ENCODE results near the gene KCNN1. TPM values are rescaled to one million over a fixed set of nuclear protein-coding genes. Genes with fewer than 3 reads are reported as not detected.

KCNN1 gene
- total RNA-seq, 1 donor from 2014 or later = 1.8 TPM

GRCh38 chr19:18014197-18014596, 47.3 kb downstream of the KCNN1 start:
- Histone ChIP-seq H3K79me2 (ENCODE audit: low read depth) (no peaks in the 10 kb centered on the region), H2AFZ (replicated peaks) (no peak overlapping the region), H4K20me1 (ENCODE audit: low read depth) (no peaks in the 10 kb centered on the region), H3K9ac (no peak overlapping the region), H3K4me1 (peaks cover 12% of the 10 kb centered on the region), H3K27ac (no peak overlapping the region), H3K27me3 (no peaks in the 10 kb centered on the region), H3K4me2 (no peak overlapping the region), H3F3A (ENCODE audit: low read depth) (peaks cover 14% of the 10 kb centered on the region), H3K9me3 (ENCODE audit: low read depth) (no peaks in the 10 kb centered on the region), H3K36me3 (no peaks in the 10 kb centered on the region), H3K4me3 (no peak overlapping the region)
- no peaks in the 10 kb centered on the region for H3K36me3 Mint-ChIP-seq
- peaks cover 34% of the 10 kb centered on the region for H3K4me1 Mint-ChIP-seq
- peak overlapping the region; percentile 57 for H3K27ac Mint-ChIP-seq
- TF ChIP-seq EZH2 (IDR thresholded peaks at IDR 0.05) (no peak), EZH2phosphoT487 (IDR thresholded peaks at IDR 0.05) (no peak), CTCF (IDR thresholded peaks at IDR 0.05) (no peak)
- H3K4me3 Mint-ChIP-seq = peak overlapping the region; percentile 42
- H3K27me3 Mint-ChIP-seq (ENCODE audit: insufficient read depth, low read depth) = peaks cover 14% of the 10 kb centered on the region
- no peak for DNase-seq (ENCODE audit: low spot score)
- no peaks in the 10 kb centered on the region for H3K9me3 Mint-ChIP-seq

- no peaks in the 10 kb centered on the region for H3K79me2 ChIP-seq (ENCODE audit: low read depth)
- H3F3A ChIP-seq (ENCODE audit: low read depth) = peaks cover 14% of the 10 kb centered on the region
- DNase-seq (ENCODE audit: low spot score) = no peak
- Mint-ChIP-seq H3K27me3 (ENCODE audit: insufficient read depth, low read depth) (peaks cover 14% of the 10 kb centered on the region), H3K4me3 (no peak overlapping the region), H3K4me1 (peaks cover 34% of the 10 kb centered on the region), H3K36me3 (no peaks in the 10 kb centered on the region), H3K9me3 (no peaks in the 10 kb centered on the region), H3K27ac (no peak overlapping the region)
- peaks cover 12% of the 10 kb centered on the region for H3K4me1 ChIP-seq
- H3K36me3 ChIP-seq = no peaks in the 10 kb centered on the region
- H3K27me3 ChIP-seq = no peaks in the 10 kb centered on the region
- no peak for TF ChIP-seq EZH2 (IDR thresholded peaks at IDR 0.05)
- TF ChIP-seq CTCF (IDR thresholded peaks at IDR 0.05) = no peak
- TF ChIP-seq EZH2phosphoT487 (IDR thresholded peaks at IDR 0.05) = no peak
- no peak overlapping the region for H2AFZ ChIP-seq (replicated peaks)
- no peak overlapping the region for H3K9ac ChIP-seq
- no peak overlapping the region for H3K4me3 ChIP-seq
- no peaks in the 10 kb centered on the region for H4K20me1 ChIP-seq (ENCODE audit: low read depth)
- H3K27ac ChIP-seq = no peak overlapping the region
- no peak overlapping the region for H3K4me2 ChIP-seq
- no peaks in the 10 kb centered on the region for H3K9me3 ChIP-seq (ENCODE audit: low read depth)
Measured at GRCh38 chr19:18016209-18016910, 49.5 kb downstream of the KCNN1 start.

GRCh38 chr19:18017275-18018083, 50.6 kb downstream of the KCNN1 start:
- Mint-ChIP-seq H3K27ac (peak overlapping the region; percentile 33), H3K9me3 (no peaks in the 10 kb centered on the region), H3K4me1 (peaks cover 39% of the 10 kb centered on the region), H3K4me3 (peak overlapping the region; percentile 48), H3K36me3 (no peaks in the 10 kb centered on the region), H3K27me3 (ENCODE audit: insufficient read depth, low read depth) (peaks cover 14% of the 10 kb centered on the region)
- Histone ChIP-seq H4K20me1 (ENCODE audit: low read depth) (no peaks in the 10 kb centered on the region), H3F3A (ENCODE audit: low read depth) (peaks cover 14% of the 10 kb centered on the region), H3K4me3 (no peak overlapping the region), H3K4me1 (peaks cover 12% of the 10 kb centered on the region), H2AFZ (replicated peaks) (no peak overlapping the region), H3K79me2 (ENCODE audit: low read depth) (no peaks in the 10 kb centered on the region), H3K9me3 (ENCODE audit: low read depth) (no peaks in the 10 kb centered on the region), H3K36me3 (no peaks in the 10 kb centered on the region), H3K27ac (no peak overlapping the region), H3K27me3 (no peaks in the 10 kb centered on the region), H3K9ac (no peak overlapping the region), H3K4me2 (no peak overlapping the region)
- TF ChIP-seq EZH2 (IDR thresholded peaks at IDR 0.05) (no peak), CTCF (IDR thresholded peaks at IDR 0.05) (no peak)
- no peak for DNase-seq (ENCODE audit: low spot score)
